Measurements from ENCODE around the gene ADD3. TPM values are rescaled to one million over a fixed set of nuclear protein-coding genes. Genes with fewer than 3 reads are reported as not detected.
"Not testable (repeated sequence)": the region's sequence is repeated elsewhere in the genome, so short reads cannot be mapped to it uniquely, and the experiment has no call there.

Gene ADD3
- total RNA-seq, 1 donor from 2014 or later: 14.2 TPM

DNA sequence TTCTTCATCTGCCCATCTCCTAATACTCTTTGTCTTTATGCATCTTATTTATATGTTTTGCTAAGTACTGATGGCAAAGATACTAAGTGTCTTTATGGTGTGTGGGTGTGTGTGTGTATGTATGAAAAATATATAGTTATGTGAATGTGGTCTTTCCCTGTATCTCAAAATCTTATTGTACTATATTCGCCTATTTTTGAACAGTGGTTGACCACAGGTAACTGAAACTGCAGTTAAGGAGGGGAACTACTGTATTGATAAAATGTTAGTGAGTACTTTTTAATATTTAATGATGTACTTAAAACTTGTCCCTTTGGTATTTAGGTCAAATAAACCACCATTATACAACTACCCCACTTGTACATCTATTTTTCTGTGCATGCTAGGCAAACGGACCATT is 85.9 kb downstream of the ADD3 start:
- ATAC-seq: no peak
- no peak for DNase-seq (ENCODE audit: low spot score)

DNA sequence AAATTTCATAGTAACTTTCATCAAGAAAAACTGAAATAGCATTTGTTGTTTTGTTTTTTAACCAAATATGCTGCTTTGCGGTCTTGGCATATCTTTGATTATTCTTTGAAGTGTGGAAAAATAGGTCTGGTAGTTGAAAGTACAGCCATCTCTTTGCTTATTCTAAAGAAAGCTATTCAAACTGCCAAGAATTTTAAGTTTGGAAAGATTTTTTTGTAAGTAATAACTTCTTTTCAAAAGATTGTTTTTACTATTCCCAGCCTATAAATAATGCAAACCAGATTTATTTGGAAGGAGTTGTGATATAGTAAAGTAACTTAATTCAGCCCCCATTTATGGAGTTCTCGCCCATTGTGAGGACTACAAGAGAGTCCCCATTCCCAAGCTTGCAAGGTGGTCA is 87.0 kb downstream of the ADD3 start:
- ATAC-seq: no peak
- no peak for DNase-seq (ENCODE audit: low spot score)

DNA sequence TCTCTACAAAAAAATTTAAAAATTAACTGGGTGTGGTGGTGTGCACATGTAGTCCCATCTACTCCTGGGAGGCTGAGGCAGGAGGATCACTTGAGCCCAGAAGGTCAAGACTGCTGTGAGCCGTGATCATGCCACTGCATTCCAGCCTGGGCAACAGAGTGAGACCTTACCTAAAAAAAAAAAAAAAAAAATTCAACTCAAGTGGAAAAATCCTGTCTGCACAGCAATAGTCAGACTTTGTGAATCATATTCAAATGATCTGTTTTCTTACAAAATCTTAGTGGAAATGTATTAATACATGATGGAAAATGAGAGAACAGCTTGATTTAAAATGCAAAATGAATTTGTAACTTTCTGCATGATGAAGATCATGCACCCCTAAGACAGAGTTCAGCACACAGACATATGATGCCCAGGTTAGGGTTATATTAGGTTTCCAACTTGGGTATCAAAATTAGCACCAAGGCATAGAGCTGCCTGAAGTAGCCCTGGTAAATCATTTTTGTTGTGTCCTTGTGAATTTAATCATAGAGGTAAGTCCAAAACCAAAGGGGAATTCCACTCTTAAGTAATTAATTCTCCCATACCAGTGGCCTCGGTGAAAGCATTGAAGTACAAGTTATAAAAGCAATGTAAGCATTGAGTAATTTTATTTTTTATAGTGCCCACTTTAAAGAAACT is 93.8 kb downstream of the ADD3 start:
- ATAC-seq: no peak

DNA sequence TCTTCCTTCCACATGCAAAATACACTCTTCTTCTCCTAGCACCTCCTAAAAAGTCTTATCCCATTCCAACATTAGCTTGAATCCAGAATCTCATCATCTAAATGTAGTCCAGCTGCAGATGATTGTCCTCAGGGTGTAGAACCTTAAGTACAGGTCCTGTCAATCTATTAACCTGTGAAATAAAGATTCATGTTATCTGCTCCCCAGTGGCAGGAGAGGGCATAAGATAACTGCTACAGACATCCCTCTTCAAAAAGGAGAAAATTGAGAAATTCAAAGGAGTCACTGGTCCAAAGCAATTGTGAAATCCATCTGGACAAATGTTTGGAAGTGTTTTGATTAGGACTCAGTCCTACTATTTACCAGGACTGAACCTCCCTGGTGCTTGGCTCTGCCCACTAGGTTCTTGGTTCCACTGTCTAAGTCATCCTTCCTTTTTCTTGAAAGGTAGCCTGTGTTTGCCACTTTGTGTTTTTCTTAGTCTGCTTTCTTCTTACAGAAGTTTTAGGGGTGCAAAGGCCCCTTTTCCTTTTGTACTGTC is 96.2 kb downstream of the ADD3 start:
- ATAC-seq: no peak

More for the DNA sequence above, 93.8 kb downstream of the ADD3 start:
- no peak for DNase-seq (ENCODE audit: low spot score)

DNA sequence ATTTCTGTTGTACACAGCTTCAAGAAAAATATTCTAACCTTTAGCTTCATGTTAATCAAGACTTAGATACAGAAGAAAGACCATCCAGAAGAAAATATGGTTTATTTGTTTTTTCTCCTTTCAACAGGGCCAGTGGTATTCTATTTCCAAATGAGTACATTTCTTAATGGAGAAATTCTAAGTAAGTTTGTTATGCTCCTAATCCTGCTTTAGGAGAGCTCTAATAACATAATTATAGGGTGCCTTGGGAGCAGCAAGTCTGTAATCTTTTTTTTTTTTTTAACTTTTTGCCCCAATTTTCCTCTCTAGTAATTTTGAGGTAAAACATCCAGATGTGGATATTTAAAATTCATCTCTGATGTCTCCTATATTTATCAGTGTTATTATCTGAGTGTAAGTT is 98.1 kb downstream of the ADD3 start:
- ATAC-seq: no peak
- DNase-seq (ENCODE audit: low spot score): no peak

More for the DNA sequence above, 96.2 kb downstream of the ADD3 start:
- DNase-seq (ENCODE audit: low spot score): no peak

DNA sequence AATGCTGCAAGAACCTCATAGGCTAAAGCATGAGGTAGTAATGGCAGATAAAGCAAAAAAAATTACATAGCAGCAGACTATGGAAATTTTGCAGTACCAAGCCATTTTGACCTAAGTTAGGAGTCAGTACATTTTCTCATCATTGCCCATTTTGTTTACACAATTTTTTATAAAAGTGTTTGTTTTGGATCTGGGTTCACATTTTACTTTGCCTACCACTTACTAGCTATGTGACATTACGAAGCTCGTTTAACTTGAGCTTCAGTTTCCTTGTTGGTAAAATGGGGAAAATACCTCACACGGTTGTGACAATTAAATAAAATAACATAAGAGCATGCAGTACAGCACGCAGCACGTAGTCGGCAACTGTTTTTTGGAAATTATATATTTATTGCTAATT is 99.6 kb downstream of the ADD3 start:
- no peak for ATAC-seq

DNA sequence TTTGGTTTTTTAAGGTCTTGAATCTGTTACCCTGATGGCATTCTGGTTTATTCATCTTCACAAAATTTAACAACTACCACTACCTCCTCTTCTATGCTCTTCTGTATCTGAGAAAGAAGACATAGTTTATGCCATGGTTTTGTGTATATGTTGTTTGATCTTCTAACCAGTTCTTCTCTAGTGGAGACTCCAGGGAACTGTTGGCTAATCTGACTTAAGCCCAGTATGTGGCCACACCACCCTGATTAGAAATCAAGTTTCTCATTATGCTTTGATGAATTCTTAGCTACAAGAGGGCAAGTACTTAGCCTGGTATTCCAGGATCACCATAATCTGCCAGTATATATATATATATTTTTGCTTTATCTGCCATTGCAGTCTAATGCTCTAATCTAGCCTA is 100.1 kb downstream of the ADD3 start:
- DNase-seq (ENCODE audit: low spot score) (no peak), ATAC-seq (no peak)

More for the DNA sequence above, 99.6 kb downstream of the ADD3 start:
- no peak for DNase-seq (ENCODE audit: low spot score)

DNA sequence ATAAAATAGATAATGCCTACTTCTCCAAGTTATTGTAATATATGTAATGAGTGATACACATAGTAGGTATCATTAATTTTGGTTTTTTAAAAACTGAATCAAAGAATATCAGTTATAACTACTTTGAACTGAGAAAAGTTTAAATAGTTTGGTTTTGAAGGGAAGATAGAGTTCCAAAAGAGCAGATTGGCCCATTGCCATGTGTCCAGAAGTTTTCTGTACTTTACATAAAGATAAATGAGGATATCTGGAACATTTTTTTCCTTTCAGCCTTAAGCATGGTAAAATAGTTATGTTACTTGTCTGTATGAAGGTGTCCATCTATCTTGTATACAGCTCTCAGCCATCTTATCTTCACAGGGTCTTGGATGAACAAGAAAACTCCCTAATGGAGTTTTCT is 101.7 kb downstream of the ADD3 start:
- no peak for ATAC-seq
- no peak for DNase-seq (ENCODE audit: low spot score)

DNA sequence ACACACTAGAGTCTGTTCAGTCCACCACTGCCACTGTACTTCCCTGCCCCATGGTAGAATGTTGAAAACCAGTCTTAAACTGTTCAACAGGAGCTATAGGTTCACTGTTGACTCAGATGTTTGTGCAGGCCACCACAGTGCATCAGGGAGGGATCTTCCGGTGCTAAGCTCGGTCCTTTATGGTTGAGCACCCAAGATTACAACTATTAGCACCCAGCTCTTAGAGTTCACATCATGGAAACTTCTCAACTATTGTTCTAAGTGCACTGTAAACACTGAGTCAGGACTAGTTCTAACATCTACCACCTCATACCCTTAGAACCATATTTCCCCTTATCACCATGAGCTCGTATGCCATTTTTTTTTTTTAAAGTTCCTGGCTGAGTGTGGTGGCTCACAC is 102.6 kb downstream of the ADD3 start:
- DNase-seq (ENCODE audit: low spot score): no peak
- ATAC-seq: no peak

DNA sequence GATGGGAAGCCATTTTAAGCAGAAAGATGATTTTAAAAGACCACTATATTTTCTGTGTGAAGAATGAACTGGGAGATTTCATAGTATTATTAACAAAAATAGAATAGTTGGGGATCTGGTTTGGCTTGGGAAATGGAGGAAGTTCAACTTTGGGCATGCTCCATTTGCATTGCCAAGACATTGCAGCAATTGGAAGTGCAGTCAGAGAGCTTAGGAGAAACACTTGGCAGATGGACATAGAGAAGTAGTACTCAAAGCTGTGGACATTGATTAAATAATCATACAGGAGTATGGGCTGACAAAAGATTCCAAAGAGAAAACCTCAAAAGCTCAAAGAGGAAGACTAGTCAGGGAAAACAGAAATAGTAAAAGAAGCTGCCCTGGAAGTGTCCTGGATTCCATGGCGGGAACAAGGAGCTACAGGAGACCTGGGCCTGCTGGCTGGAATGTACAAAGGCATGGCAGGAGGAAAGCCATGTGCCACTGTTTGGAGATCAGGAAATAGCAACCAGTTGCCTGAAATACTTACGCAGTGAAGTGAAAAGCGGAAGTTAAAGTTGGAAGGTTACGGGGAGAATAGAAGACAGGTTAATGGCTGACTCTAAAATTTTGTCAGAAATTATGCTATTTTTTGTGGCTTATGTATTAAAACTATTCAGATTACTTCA is 106.0 kb downstream of the ADD3 start:
- ATAC-seq: no peak
- DNase-seq (ENCODE audit: low spot score): no peak

DNA sequence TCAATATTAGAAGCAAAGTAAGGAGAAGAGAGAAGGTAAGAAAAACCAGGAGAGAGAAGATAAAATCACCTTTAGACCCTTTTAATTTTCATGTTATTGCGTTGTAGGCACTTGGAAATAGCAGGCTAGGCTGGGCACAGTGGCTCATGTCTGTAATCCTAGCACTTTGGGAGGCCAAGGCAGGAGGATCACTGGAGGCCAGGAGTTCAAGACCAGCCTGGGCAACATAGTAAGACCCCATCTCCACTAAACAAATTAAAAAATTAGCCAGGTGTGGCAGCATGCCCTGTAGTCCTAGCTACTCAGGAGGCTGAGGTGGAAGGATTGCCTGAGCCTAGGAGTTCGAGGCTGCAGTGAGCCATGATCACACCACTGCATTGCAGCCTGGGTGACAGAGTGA is 106.9 kb downstream of the ADD3 start:
- ATAC-seq; DNase-seq (ENCODE audit: low spot score): not testable (repeated sequence)

DNA sequence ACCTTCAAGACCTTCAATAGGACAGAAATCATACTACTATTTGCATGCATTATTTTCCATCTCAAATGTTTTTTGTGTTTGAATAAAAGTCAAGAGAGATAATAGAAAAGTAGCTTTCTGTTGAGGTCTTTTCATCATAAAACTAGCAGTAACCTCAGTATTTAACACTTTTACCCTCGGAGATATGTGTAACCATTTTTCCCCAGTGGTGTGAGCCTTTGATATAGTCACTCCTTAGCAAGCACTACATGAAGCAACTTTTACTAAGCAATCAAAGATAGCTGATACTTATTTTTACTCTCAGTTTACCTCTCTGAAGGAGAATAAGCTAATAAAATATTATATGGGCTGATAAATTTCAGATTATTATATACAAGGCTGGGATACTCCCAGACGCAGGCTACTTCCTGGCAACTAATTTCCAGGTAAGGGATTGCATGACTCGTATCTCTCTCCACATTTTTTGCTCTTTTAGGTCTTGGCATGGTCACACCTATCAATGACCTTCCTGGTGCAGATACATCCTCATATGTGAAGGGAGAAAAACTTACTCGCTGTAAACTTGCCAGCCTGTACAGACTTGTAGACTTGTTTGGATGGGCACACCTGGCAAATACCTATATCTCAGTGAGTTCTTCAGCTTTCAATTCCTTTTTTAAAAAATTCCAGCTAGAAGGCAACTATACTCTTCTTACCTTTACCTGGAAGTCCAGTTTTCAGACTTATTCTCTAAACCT is 108.2 kb downstream of the ADD3 start:
- DNase-seq (ENCODE audit: low spot score) (no peak), ATAC-seq (no peak)

DNA sequence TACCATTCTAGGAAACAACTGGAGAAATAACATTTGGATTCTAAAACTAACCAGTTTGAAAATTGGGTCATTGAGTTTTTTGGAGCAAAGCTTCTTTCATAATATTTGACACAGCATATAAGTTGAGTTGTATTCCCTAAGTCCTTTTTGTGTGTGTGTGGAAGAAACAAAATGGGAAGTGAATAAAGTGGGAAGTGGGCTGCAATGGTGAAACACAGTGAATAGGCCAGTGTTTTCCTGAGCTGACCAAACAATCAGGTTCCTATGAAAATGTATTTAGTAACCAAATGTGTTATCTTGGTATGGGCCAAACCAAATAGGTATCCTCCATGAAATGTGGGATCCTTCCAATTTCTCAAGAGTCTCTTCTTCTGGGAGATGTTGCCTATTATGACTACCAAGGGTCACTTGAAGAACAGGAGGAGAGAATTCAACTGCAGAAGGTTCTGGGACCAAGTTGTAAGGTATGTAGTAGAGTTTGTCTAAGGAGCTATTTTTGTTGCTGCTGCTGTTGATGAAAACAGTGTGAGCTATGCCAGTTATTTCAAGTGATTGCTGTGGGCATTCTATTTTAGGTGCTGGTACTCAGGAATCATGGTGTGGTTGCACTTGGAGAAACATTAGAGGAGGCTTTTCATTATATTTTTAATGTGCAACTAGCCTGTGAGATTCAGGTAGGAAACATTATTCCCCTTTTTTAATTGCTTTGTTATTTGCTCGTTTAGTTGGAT is 111.3 kb downstream of the ADD3 start:
- no peak for DNase-seq (ENCODE audit: low spot score)
- ATAC-seq: no peak

DNA sequence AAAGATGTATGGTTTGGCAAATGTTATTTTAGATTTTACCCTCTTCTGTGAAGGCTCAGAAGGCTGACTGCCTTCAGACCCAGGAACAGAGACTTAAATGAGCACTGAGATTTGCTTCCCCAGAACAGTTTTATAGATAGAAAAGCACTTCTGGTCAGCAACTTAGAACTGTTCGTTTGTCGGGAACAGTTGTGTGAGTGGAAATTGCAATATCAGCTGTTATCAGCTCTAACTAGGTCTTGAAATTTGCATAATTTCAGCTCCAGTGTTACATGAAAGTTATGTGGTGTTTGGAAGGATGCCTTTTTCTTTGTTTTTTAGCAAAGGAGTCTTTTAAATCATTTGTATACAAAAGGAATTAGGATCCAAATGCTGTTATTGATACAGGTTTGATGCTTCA is 115.8 kb downstream of the ADD3 start:
- no peak for DNase-seq (ENCODE audit: low spot score)
- no peak for ATAC-seq

DNA sequence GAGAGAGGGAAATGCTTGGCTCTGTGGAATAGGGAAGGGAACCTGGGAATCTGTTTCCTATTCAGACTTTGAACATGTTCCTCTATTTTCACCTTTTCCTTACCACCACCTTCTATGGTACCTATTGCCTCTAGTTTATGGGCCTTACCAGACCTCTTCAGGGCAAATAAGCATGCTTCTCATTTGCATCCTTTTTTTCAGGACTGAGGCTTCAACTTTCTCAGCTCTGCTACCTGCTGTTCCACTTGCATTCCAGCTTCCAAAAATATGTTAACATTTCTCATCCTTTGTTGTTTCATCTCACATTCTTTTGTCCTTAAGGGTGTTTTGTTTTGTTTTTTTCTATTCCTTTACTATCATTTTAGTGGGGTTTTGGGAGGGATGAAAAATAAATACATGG is 121.7 kb downstream of the ADD3 start:
- ATAC-seq: no peak

DNA sequence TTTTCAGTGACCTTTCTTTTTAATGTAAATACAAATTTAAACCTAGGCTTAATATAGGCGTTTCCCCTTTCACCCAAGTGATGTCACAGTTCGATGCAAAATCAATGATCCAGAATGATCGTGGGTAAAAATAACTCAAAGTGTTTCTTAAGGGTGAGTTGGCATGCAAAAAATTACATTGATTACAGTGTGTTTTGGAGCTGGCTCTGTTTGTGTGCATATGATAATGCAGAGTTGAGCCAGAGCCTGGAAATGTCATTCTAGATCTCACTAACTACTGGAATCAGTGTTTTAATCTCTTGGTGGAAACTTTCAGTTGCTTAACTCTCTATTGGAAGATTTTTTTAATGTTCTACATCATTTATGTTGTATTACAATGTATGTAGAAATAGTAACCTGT is 127.1 kb downstream of the ADD3 start:
- ATAC-seq (no peak), DNase-seq (ENCODE audit: low spot score) (no peak)

More for the DNA sequence above, 121.7 kb downstream of the ADD3 start:
- no peak for DNase-seq (ENCODE audit: low spot score)

DNA sequence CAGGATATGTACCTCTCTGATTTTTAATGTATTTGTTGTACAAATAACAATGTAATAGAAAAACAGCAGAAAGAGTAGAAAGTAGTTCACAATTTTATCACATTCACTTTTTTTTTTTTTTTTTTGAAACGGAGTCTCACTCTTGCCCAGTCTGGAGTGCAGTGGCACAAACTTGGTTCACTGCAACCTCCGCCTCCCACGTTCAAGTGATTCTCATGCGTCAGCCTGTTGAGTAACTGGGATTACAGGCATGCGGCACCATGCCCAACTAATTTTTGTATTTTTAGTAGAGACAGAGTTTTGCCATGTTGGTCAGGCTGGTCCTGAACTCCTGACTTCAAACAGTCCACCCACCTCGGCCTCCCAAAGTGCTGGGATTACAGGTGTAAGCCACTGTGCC is 128.1 kb downstream of the ADD3 start:
- not testable (repeated sequence) for DNase-seq (ENCODE audit: low spot score); ATAC-seq

DNA sequence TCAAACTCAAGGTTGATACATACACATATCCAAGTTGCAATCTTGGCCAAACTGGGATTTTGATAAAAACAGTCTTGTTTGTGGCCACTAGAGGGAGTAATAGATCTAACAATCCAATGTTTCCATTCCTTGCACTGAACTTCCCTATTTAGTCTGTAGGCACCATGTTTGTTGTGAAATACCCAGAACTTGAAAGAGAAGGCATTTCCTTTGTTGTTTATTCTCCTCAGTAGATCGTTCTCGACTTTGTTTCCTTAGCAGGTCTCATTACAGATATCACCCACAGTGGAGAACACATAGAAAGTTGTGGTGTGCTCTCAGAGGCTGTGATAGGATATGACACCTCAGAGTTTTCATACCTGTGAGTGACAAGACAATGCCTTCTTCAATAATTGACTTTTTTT is 129.4 kb downstream of the ADD3 start:
- ATAC-seq: peak; percentile 83
- no peak for DNase-seq (ENCODE audit: low spot score)

DNA sequence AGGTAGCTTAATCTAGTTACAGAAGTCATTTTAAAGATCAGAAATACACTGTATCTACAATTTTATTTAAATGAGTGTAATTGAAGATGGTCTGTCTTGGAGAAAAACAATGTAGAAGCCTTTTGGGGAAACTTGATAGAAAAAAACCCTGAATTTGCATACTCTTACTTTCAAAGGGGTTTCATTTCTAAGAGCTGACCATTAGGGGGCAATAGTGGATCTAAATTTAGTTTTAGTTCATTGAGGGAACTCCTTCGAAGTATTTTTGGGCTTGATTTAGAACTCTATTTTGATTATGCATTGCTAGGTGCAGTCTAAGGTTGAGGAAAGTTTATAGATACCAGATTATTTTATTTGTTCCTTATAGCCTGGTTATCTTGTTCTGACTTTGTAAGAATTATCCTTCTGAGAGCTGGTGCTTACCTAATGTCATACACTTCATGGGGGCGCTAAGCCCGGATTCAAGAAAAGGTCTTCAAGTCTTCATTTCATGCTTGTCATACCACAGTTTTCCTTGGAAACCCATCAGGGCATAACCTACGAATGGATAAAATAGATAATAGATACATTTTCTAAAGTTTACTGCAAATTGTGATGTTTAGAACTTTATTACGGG is 130.5 kb downstream of the ADD3 start:
- ATAC-seq (peak; percentile 50), DNase-seq (ENCODE audit: low spot score) (no peak)

DNA sequence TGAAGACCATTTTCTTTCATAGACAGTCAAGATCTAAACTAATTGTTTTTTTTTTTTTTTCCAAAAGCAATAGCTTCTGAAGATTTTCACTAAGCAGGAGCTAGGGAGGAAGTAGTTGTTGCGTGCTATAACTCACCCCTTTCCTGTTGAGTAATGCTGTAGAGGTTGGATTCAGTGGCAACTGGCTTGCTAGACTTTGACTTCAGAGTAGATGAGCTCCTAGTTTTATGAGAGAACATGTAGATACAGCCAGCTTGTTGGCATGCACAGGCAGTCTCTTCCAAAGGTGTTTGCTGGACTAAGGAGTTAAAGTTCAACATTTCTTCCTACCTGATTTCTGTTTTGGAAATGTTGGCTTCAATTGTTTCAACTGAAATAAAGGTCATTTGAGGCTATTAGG is 133.4 kb downstream of the ADD3 start:
- ATAC-seq (peak; percentile 75), DNase-seq (ENCODE audit: low spot score) (peak; percentile 66)

All from left lobe of liver (tissue), 2 donors.